ENCODE results near the gene EIF4EBP2.

GRCh38 chr10:70357565-70357964 lies 46.4 kb upstream of the EIF4EBP2 start:
- TF ChIP-seq CTCF (IDR thresholded peaks at IDR 0.05) (no peak), POLR2AphosphoS5 (IDR thresholded peaks at IDR 0.05) (no peak)
